Lung (tissue), 12 donors: ENCODE results near the gene ASIC4. TPM values are rescaled to one million over a fixed set of nuclear protein-coding genes. Genes with fewer than 3 reads are reported as not detected.
A peak's percentile ranks its signal among the peaks of the same experiment; 100 is the strongest.

Source experiments
- ATAC-seq: fragments of 200-7000 bp; cut with Tn5 transposase; one replicate; pipeline ENCODE4 v1.9.1; 2020; ENCODE audit warnings: moderate number of reproducible peaks; ENCODE audit not compliant: insufficient read depth, low FRiP score
- DNase-seq, 3 donors: peaks; one replicate each; pipeline ENCODE4 v3.0.0-alpha.2; 2013 to 2017
- H3K27ac ChIP-seq, 2 donors: one replicate each; pipeline ENCODE4 v1.5.1; 2013; ENCODE audit warnings: mild to moderate bottlenecking in 2 of 2, moderate library complexity in 2 of 2, control low read depth in 1 of 2, inconsistent platforms in 1 of 2, low read depth in 1 of 2, low read length in 1 of 2
- H3K27me3 ChIP-seq, 3 donors: one replicate each; pipeline ENCODE4 v1.5.1; 2013; ENCODE audit warnings: low read length in 2 of 3; ENCODE audit not compliant: control insufficient read depth in 3 of 3, insufficient read depth in 3 of 3
- H3K36me3 ChIP-seq, 4 donors: one replicate each; pipeline ENCODE4 v1.5.1; 2013; ENCODE audit warnings: low read length in 4 of 4, mild to moderate bottlenecking in 1 of 4, moderate library complexity in 1 of 4; ENCODE audit not compliant: control insufficient read depth in 4 of 4, insufficient read depth in 4 of 4
- H3K4me1 ChIP-seq, 5 donors: one replicate each; pipeline ENCODE4 v1.5.1; 2013; ENCODE audit warnings: low read length in 5 of 5, mild to moderate bottlenecking in 2 of 5, moderate library complexity in 1 of 5; ENCODE audit not compliant: control insufficient read depth in 5 of 5, insufficient read depth in 5 of 5
- H3K4me3 ChIP-seq: one replicate; pipeline ENCODE4 v1.5.1; 2013; ENCODE audit warnings: mild to moderate bottlenecking, control low read depth, moderate library complexity
- H3K9ac ChIP-seq, 2 donors: one replicate each; pipeline ENCODE4 v1.5.1; 2013; ENCODE audit warnings: low read length in 2 of 2, control low read depth in 1 of 2; ENCODE audit not compliant: insufficient read depth in 1 of 2
- H3K9me3 ChIP-seq, 4 donors: one replicate each; pipeline ENCODE4 v1.5.1; 2013; ENCODE audit warnings: low read length in 3 of 4, mild to moderate bottlenecking in 1 of 4, moderate library complexity in 1 of 4; ENCODE audit not compliant: control insufficient read depth in 4 of 4, insufficient read depth in 3 of 4
- WGBS, 2 donors: extraction: QIAGEN DNeasy Blood & Tissue Kit; methylation state at CpG; one replicate each; pipeline ENCODE4 v1.1.7; 2013; 5-methylcytosine and 5-hydroxymethylcytosine counted together
- polyA plus RNA-seq, 2 donors: library from polyadenylated mRNA; stranded (reverse); fragments of 200-250 nt; gene quantifications; one replicate each; pipeline ENCODE4 v1.2.1, GENCODE V29; 2013
- total RNA-seq, 2 donors: library from RNA; depleted of rRNA in 1 of 2; stranded (reverse); fragments of >200 nt in 1 of 2; gene quantifications; one replicate each; pipeline ENCODE4 v1.2.1, GENCODE V29; 2014 to 2021
- TF ChIP-seq, protein P1 (sequence below): IDR thresholded peaks from 2 replicates; pipeline ENCODE4 v1.5.1; 2012; ENCODE audit warnings: mild to moderate bottlenecking; ENCODE audit errors: control extremely low read depth, extremely low read depth
- donor health status: control.
- donor health status: control.
- donor health status: Bipolar disorder and iron deficiency.
- donor health status: healthy.
- donor health status: DM: yes; HTN: yes; CAD: no.

The ASIC4 gene
- total and polyA plus RNA-seq, 4 donors = 0.02 to 0.43 (median 0.14) TPM

DNA sequence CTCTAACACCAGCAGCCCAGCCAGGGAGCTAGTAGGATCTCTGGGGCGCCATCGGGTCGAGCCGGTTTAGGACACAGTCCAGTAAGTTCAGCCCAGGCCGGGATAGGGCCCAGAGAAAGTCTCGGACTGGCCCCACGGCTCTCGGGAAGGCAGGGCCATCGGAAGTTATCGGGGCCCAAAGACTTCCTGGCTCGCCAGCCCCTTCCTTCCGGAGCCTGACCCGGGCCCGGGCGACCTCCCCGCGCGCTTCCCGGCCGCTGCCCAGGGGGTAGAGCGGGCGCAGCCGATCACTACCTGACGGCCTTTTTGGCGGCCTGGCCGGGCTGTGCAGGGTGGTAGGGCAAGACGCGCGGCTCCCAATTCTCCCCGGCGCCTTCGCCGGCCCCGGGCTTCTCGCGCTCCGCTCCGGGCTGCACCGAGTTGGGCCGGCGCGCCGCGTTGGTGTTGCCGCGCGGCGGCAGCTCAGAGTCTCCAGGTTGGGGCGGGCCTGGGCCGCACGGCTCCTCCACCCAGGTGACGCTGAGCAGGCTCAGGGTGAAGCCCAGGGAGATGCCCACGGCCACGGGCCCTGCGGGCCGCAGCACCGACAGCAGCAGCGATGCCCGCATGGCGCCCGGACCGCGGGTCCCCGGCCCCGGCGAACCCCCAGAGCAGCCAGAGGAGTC, 28.8 kb downstream of the ASIC4 start:
- ATAC-seq = peak; percentile 30
- peak overlapping the region; percentile 88 to 96 for H3K27ac ChIP-seq
- DNase-seq = peak in 1 of 3 donors; percentile 32
- TF ChIP-seq, protein P1, sequence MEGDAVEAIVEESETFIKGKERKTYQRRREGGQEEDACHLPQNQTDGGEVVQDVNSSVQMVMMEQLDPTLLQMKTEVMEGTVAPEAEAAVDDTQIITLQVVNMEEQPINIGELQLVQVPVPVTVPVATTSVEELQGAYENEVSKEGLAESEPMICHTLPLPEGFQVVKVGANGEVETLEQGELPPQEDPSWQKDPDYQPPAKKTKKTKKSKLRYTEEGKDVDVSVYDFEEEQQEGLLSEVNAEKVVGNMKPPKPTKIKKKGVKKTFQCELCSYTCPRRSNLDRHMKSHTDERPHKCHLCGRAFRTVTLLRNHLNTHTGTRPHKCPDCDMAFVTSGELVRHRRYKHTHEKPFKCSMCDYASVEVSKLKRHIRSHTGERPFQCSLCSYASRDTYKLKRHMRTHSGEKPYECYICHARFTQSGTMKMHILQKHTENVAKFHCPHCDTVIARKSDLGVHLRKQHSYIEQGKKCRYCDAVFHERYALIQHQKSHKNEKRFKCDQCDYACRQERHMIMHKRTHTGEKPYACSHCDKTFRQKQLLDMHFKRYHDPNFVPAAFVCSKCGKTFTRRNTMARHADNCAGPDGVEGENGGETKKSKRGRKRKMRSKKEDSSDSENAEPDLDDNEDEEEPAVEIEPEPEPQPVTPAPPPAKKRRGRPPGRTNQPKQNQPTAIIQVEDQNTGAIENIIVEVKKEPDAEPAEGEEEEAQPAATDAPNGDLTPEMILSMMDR = no peak
- no peaks in the 10 kb centered on the region for H3K9me3 ChIP-seq
- peaks cover 0 to 40% (median 14%) of the 10 kb centered on the region in 5 donors for H3K4me1 ChIP-seq
- 1% methylated on average over 50 to 66 of the region's 66 CpGs for WGBS, 2 donors
- peaks cover 3 to 13% (median 12%) of the 10 kb centered on the region in 4 donors for H3K36me3 ChIP-seq
- peak overlapping the region; percentile 63 for H3K4me3 ChIP-seq
- no peaks in the 10 kb centered on the region for H3K27me3 ChIP-seq
- H3K9ac ChIP-seq = peak overlapping the region; percentile 16 to 73

DNA sequence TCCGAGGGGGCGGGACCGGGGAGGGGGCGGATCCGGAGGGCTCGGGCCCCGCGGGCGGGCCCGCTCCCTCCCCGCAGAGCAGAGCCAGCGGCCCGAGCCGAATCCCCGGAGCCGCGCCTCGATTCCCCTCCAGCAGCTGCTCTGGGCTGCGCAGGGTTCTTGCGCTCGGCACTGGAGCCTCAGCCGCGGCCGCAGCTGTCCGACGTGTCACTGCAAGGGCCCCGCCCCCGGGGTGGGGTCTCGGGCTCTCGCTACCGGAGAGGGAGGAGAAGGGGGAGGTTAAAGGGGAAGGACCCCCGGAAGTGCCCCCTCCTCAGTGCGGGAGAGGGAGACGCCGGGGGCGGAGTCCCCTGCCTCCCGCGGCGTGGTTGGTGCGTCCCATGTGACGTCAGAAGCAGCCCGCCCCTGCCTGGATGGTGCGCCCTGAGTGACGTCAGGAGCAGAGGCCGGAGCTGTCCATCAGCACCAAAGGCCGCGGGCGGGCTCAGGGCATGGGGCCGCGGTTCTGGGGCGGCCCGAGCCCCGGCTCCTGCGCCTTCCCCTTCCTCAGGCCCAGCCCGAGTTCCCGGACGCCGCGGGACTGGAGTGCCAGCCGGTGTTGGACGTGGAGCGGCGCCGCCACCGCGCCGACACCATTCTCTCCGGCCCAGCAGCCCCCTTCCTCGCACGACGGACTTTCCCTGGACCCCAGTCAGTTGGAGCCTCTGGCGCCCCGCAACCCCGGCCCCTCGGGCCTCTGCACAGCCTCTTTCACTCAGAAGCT, 29.5 kb downstream of the ASIC4 start, which contains the start of the genes CHPF and TMEM198:
TSS of gene CHPF (minus strand) at position 214 of the 763 bp plus-strand sequence. CDS start 271 bp downstream, outside the sequence.
TSS of gene TMEM198 (plus strand) at position 433 of the 763 bp plus-strand sequence. CDS start 700 bp downstream, outside the sequence.
- Histone ChIP-seq H3K27me3 (no peaks in the 10 kb centered on the region), H3K27ac (peak within 1 kb of the TSS; percentile 88 to 96), H3K4me3 (peak within 1 kb of the TSS; percentile 63), H3K36me3 (peaks cover 3 to 14% (median 12%) of the 10 kb centered on the region in 4 donors), H3K4me1 (peaks cover 0 to 33% (median 8%) of the 10 kb centered on the region in 5 donors), H3K9me3 (no peaks in the 10 kb centered on the region), H3K9ac (peak within 1 kb of the TSS; percentile 26 to 73)
- WGBS, 2 donors = 1% methylated on average over 57 to 75 of the region's 75 CpGs
- DNase-seq (peak; percentile 99 to 100 (median 99)), ATAC-seq (peak; percentile 83)
- TF ChIP-seq, protein P1 = no peak

DNA sequence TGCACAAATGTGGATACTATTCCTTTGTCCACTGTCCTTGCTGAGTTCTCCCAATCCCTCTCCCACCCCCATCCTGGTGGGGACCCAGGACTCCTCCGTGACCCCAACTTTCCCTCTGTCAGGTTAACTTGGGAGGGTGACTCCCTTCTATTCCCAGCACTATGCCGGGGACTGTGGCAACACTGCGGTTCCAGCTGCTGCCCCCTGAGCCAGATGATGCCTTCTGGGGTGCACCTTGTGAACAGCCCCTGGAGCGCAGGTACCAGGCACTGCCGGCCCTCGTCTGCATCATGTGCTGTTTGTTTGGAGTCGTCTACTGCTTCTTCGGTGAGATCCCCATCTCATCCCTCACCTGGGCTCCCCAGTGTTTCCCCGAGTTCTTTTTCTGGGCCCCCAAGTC, 30.3 kb downstream of the ASIC4 start:
- Histone ChIP-seq H3K36me3 (peaks cover 0 to 12% (median 10%) of the 10 kb centered on the region in 4 donors), H3K4me1 (peaks cover 0 to 27% (median 6%) of the 10 kb centered on the region in 5 donors), H3K27me3 (no peaks in the 10 kb centered on the region), H3K9me3 (no peaks in the 10 kb centered on the region), H3K9ac (peak overlapping the region; percentile 26 to 59), H3K27ac (no peak overlapping the region), H3K4me3 (no peak overlapping the region)
- no peak for DNase-seq
- WGBS, 2 donors = 43 to 50% methylated on average over 9 of the region's 9 CpGs
- TF ChIP-seq, protein P1 = no peak
- ATAC-seq = no peak
